ENCODE data around the gene RNGTT.
A peak's percentile ranks its signal among the peaks of the same experiment; 100 is the strongest.
"Not testable (repeated sequence)": the region's sequence is repeated elsewhere in the genome, so short reads cannot be mapped to it uniquely, and the experiment has no call there.

Gene RNGTT

GRCh38 chr6:88908598-88909548, 54.5 kb downstream of the RNGTT start:
- no peak for DNase-seq

GRCh38 chr6:88907148-88907547, 56.3 kb downstream of the RNGTT start:
- DNase-seq: not testable (repeated sequence)

- no peak for DNase-seq
Measured at GRCh38 chr6:88899569-88900316, 63.7 kb downstream of the RNGTT start.

- no peak for DNase-seq
Measured at GRCh38 chr6:88895911-88896310, 67.5 kb downstream of the RNGTT start.

- DNase-seq: no peak
Measured at GRCh38 chr6:88890860-88891845, 72.3 kb downstream of the RNGTT start.

- DNase-seq: no peak
Measured at GRCh38 chr6:88890394-88890793, 73.0 kb downstream of the RNGTT start.

GRCh38 chr6:88884361-88884760, 79.1 kb downstream of the RNGTT start:
- DNase-seq: no peak

GRCh38 chr6:88882536-88882935, 80.9 kb downstream of the RNGTT start:
- DNase-seq: no peak

- no peak for DNase-seq
Measured at GRCh38 chr6:88881451-88881850, 82.0 kb downstream of the RNGTT start.

GRCh38 chr6:88880021-88880420, 83.4 kb downstream of the RNGTT start:
- DNase-seq: no peak

- DNase-seq: no peak
Measured at GRCh38 chr6:88877893-88878292, 85.5 kb downstream of the RNGTT start.

GRCh38 chr6:88872962-88873361, 90.5 kb downstream of the RNGTT start:
- no peak for DNase-seq

- DNase-seq: no peak
Measured at GRCh38 chr6:88871498-88871897, 91.9 kb downstream of the RNGTT start.

- peak; percentile 67 for DNase-seq
Measured at GRCh38 chr6:88870717-88871330, 92.6 kb downstream of the RNGTT start.

GRCh38 chr6:88869263-88870020, 94.0 kb downstream of the RNGTT start:
- no peak for DNase-seq

- no peak for DNase-seq
Measured at GRCh38 chr6:88867841-88868731, 95.3 kb downstream of the RNGTT start.

- no peak for DNase-seq
Measured at GRCh38 chr6:88866856-88867255, 96.6 kb downstream of the RNGTT start.

GRCh38 chr6:88865275-88865674, 98.1 kb downstream of the RNGTT start:
- peak; percentile 10 for DNase-seq

- no peak for DNase-seq
Measured at GRCh38 chr6:88864359-88865054, 98.9 kb downstream of the RNGTT start.

GRCh38 chr6:88860310-88860709, 103.1 kb downstream of the RNGTT start:
- no peak for DNase-seq

All from CD4-positive, alpha-beta T cell treated with Interleukin-4 for 4 hours (primary cell).